Right ventricle myocardium superior (tissue), 1 donor: ENCODE data around the gene ACTL10. TPM values are rescaled to one million over a fixed set of nuclear protein-coding genes. Genes with fewer than 3 reads are reported as not detected.
"Not testable (repeated sequence)": the region's sequence is repeated elsewhere in the genome, so short reads cannot be mapped to it uniquely, and the experiment has no call there.

Source experiments
- ATAC-seq: fragments of 200-7000 bp; cut with Tn5 transposase; one replicate; pipeline ENCODE4 v1.9.1; 2020; ENCODE audit warnings: mild to moderate bottlenecking; ENCODE audit not compliant: poor library complexity
- DNase-seq: peaks from one replicate; pipeline ENCODE4 v3.0.0-alpha.2; 2020
- intact Hi-C: fragments of 100-400 bp; cut with DNase I; formaldehyde crosslinking; loops from one replicate; pipeline ENCODE4 v1.11.2; 2022
- long read RNA-seq: library from polyadenylated mRNA; unstranded; transcript quantifications from one replicate; pipeline ENCODE4 v2.0.0, GENCODE V29; 2021
- total RNA-seq: library from RNA; stranded (reverse); fragmentation: NEBNext Ultra II Directional; extraction: Animal tissue kit (Norgen Biotek cat#: 25700); gene quantifications from one replicate; pipeline ENCODE4 v1.2.1, GENCODE V29; 2021
- donor health status: DM: no; HTN: yes; CAD: no; lungs with severe emphysema.

The ACTL10 gene
- 0.22 TPM for total RNA-seq
- long read RNA-seq, result 0 reads

DNA sequence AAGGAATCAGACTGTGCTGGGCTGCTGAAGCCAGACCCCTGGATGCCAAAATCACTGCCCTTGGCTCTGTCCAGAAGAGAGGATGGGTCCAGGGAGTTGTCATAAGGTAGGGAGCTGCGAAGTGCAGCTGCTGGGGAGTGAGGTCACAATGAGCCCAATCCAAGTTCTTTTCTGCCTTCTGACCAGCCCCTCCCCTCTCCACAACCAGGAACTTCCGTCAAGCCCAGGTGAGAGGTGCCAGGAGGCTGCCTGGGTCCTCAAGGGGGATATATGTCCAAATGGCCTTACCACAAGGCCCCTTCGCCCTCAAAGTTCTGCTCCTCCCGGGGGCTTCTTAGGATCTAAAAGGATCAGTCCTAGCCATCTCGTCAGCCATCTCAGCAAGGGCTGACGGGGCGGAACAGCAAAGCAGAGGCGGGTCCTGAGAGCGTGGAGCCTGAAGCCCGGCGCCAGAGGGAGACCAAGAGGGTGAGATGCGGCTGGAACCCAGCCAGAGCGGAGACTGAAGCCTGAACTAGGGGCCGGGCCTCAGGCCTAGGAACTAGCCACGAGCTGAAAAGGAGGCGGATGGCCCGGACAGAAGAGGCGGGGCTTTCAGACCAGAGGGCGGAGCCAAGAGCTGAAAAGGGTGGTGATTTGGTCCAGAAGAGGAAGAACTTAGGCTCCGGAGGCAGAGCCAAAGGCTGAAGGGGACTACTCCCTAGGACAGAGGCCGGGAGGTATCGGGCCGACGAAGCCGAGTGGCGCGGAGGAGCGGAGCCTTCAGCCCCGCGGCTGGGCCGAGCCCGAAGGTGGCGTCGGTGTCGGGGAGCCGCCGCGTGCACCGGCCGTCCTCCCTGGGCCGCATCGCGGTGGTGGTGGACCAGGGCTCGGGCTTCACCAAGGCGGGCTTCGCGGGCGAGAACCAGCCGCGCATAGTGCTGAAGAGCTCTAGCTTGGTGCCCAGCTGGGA is at the start of gene ACTL10:
TSS of gene ACTL10 (plus strand) at position 651 of the 952 bp plus-strand sequence. CDS start 555 bp downstream, outside the sequence.
- DNase-seq (peak; percentile 99), ATAC-seq (peak; percentile 75)
- intact Hi-C loops, result no loop called here

DNA sequence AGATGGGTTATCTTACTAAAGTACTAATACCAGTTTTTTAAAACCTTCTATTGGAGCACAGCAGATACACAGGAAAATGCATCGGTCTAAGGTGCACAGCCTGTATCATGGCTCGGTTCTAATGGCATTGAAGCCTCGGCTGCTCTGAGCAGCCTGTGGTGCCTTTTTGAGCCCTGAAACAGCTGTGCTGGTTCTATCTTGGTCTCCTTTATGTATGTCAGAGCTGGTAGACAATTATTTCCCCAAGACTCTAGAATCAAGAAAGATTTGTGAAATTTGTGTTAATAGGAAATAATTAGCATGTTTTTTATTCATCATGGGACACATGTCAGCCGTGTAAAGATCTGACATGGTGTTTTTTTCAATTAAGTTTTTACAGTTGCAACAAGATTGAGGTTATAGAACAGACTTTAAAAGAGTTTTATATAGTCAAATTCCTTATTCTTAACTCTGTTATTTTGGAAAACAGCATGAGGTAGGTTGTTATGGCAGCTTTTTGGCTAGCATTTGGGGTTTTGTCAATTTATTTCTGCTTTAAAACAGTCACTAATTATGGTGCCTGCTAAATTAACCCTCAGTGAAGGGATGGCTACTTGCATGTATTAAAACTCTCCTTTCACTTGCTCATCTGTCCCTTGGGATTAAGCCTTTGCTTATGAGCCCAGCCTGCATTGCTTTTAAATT is 44.9 kb upstream of the ACTL10 start:
- no peak for ATAC-seq
- no peak for DNase-seq
- intact Hi-C loops, result no loop called here

DNA sequence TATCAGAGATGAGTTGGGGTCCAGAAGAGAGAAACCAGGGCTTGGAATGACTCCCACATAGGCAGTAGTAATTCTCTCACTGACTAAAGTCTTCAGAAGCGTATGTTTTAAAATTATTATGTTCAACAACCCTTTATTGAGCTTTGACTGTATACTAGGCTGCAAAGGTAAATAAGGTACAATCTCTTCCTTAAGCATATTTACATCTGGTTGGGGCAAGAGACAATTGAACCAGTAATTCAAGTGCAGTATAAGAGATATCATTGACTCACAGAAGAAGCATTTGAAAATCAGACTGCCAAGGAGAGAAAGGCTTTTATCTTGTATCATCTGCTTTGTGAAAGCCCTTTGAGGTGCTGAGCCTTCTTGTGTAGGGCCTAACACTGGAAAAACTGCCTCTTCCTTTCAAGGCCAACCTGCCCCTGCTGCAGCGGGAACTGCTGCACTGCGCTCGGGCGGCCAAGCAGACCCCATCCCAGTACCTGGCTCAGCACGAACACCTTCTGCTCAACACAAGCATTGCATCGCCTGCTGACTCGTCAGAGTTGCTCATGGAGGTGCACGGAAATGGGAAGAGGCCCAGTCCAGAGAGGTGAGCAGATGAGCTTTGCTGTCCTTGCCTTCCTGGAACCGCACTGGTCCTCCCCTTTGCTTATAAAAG is 43.9 kb upstream of the ACTL10 start:
- ATAC-seq (no peak), DNase-seq (no peak)
- intact Hi-C loops, result no loop called here

DNA sequence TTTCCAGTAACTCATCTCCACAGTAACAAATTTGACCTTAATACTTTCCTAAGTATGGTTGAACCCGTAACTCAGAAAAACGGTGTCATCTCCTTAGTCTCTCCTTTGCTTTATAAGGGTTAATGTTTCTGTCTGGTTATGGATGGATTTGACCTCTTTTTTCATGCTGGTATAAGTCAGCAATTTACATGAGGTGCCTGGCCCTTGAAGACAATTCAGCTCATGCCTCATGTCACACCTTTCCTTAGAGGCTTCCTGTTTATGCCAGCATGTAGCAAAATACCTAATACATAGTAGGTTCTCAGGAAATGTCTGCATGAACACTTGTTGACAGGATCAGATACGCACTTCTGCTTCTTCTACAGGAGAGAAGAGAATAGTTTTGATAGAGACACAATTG is 42.3 kb upstream of the ACTL10 start:
- no peak for ATAC-seq
- no peak for DNase-seq

DNA sequence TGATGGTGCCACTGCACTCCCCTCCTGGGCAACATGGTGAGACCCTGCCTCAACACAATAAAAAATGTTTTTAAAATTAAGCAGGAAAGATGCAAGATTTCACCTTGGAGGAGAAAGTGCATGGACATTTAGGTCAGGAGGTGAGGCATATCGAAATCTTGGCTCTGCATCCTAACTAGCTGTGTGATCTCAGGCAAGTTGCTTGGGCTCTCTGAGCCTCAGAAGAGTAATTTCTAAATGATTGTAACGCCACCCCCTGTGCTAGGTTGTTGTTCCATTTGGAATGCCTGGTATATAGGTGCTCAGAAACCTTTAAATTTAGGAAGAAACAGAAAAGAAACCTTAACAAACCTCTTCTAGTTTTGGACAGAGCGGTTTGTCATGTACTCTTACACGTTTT is 40.6 kb upstream of the ACTL10 start:
- ATAC-seq (no peak), DNase-seq (no peak)
- intact Hi-C loops, result no loop called here

More for the DNA sequence above, 42.3 kb upstream of the ACTL10 start:
- intact Hi-C loops, result no loop called here

DNA sequence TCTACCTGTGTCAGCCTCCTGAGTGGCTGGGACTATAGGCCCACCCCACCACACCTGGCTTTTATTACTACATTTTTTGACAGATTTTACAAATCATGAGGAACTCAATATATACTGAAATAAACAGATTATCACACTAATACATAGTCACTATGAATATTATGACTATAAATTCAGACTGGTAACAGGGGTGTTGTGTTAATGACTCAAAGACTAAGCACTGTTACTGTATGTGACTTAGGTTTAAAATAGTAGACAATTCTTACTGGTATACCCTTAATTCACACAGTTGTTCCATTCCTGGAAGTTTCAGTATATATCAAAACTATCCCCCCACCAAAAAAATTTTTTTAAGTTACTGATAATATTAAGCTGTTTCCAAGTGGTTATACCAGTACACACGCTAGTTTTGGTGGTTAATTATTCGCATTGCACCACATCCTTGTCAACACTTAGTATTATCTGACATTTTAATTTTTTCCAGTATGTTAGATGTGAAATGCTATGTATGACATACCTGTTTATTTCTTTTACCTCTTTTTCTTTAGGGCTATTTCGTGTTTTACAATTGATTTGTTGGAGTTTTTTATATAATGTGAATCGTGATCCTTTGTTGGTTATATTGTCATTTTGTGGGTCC is 39.0 kb upstream of the ACTL10 start:
- intact Hi-C loops, result no loop called here
- ATAC-seq (no peak), DNase-seq (no peak)

DNA sequence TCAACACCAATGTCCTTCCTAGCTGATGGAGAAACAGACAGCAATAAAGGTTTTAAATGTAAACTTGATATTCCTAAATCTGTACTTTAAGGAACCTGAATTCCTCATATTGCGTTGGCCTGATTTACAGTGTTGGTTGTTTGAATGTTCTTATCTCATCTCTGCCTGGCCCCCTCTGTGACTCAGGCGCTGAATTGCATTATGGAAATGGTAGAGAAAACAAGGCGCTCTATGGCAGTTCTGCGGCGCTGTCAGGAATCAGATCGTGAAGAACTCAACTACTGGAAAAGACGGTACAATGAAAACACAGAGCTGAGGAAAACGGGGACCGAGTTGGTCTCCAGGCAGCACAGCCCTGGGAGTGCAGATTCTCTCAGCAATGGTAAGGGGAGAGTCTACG is 37.2 kb upstream of the ACTL10 start:
- ATAC-seq (no peak), DNase-seq (no peak)
- intact Hi-C loops, result no loop called here

DNA sequence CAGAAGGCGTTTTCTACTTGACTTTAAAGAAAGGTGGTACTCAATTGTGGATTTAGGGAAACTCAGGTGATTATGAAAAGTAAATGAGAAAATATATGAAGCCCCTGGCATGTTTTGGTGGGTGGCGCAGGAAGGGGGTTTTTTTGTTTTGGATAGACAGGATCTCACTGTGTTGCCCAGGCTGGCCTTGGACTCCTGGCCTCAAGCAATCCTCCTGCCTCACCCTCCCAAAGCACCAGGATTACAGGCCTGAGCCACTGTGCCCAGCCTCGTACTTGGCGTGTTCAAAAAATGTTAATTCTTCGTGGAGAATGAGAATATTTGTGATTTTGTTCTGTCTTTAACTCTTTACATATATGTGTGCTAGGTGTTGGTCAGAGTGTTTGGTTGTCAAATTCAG is 36.8 kb upstream of the ACTL10 start:
- DNase-seq, result no peak
- intact Hi-C loops, result no loop called here
- no peak for ATAC-seq

DNA sequence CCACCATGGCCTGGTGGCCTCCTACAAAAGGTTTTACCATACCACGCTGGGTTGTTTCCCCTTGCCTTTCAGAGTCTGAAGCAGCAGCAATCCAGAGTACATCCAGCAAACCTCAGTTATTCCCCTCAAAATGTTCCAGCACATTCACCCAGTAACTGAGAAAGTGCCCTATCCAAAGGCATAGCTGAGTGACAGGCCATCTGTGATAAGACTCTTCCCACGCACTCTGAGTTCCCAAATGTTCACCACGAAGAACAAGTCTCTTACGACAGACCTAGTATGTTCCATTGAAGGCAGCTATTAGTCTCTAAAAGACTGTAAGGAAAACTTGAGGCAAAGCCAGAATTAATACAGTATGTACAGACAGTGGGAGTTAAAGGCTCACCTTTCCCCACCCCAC is 36.2 kb upstream of the ACTL10 start:
- intact Hi-C loops, result no loop called here
- ATAC-seq (no peak), DNase-seq (no peak)

DNA sequence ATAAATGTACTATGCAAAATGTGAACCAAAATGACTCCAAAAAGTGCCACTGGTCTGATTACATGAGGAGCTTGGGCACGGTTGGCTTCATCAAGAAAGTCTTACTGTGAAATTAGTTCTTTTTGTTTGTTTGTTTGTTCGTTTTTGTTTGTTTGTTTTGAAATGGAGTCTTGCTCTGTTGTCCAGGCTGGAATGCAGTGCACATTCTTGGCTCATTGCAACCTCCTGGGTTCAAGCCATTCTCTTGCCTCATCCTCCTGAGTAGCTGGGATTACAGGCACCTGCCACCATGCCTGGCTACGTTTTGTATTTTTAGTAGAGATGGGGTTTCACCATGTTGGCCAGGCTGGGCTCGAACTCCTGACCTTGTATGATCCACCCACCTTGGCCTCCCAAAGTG is 34.8 kb upstream of the ACTL10 start:
- intact Hi-C loops, ATAC-seq, DNase-seq: not testable (repeated sequence)

DNA sequence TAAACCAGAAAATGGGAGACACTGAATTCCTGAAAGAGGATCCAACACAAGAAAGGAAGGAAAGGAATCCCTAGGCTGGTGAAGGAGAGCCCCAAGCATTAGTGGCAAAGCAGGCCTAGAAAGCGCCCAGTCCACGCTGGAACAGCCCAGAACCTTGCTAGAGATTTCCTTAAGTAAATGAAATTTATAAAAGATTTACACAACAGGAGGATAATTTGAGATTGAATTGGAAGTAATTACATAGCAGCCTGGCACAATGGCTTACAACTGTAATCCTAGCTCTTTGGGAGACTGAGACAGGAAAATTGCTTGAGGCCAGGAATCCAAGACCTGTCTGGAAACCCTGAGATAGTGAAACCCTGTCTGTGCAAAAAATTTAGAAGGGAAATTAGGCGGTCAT is 31.4 kb upstream of the ACTL10 start:
- DNase-seq, result no peak
- intact Hi-C loops, result no loop called here
- ATAC-seq, result no peak

DNA sequence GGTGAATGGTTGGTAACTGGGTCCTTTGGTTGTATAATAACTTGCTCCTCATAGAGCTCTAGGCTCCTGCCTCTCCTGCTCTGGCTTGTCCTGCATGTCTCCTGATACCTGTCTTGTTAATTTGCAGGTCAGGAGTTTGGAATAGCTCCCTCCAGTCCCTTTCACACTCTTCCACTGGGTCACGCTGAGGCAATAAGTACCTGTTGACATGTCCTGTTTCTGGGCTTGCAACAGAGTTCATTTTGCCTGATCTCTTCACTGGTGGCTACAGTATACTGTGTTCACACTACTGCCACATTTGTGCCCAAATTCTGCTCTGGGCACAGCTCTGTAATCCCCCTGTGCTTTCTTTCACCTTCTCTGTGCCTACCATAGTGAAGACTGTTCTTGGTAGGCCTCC is 30.0 kb upstream of the ACTL10 start:
- ATAC-seq (no peak), DNase-seq (no peak)
- intact Hi-C loops, result no loop called here

DNA sequence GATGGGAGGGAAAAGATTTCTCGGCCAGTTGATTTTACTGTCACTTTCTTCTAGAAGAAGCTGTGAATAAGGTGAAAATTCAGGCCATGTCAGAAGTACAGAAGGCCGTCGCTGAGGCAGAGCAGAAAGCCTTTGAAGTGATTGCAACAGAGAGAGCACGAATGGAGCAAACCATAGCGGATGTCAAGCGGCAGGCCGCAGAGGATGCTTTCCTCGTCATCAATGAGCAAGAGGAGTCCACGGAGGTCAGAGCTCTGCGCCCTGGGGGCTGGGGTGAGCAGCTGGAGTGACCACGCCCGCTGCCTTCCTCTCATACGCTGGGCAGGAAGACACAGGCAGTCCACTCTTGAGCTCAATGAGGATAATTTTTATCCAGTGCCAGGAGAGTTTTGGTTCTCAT is 26.5 kb upstream of the ACTL10 start:
- DNase-seq, result no peak
- no peak for ATAC-seq
- intact Hi-C loops, result no loop called here

DNA sequence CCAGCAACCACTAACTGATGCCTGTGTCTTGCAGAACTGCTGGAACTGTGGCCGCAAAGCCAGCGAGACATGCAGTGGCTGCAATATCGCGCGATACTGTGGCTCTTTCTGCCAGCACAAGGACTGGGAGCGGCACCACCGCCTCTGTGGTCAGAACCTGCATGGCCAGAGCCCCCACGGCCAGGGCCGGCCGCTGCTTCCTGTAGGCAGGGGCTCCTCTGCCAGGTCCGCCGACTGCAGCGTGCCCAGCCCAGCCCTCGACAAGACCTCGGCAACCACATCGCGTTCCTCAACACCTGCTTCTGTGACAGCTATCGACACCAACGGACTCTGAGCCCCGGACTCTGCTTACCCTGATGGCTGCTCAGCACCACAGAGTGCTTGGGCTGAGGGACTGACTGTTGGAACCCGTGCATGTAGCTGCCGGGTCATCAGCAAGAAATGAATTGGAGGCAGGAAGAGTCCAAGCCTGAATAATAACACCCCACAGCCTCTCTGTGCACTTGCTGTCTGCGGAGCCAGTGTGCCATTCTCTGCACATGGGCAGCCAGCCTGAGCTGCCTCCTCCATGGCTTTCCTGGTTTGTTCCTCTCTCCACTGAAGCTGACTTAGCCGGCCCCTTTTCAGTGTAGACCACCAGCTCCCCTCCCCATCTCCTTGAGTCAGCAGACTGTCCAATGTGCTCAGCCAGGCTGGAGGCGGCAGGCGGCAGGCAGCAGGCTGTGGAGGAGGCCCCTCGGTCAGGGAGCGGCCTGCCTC is 22.3 kb upstream of the ACTL10 start:
- no peak for ATAC-seq
- intact Hi-C loops, result no loop called here
- DNase-seq, result no peak

DNA sequence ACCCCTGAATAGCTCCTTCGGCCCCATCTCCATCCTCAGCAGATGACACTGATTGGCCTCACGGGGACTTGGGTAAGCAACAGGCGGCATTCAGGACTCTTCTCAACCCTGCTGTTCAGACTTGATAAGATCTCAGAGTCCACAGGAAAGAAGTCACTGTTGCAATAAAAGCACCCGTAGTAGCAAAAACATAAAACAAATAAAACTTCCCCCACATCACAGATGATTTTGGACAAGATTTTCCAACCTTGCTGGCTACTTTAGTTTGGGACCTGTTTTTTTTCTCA is 21.7 kb upstream of the ACTL10 start:
- no peak for DNase-seq
- no peak for ATAC-seq
- intact Hi-C loops, result no loop called here

DNA sequence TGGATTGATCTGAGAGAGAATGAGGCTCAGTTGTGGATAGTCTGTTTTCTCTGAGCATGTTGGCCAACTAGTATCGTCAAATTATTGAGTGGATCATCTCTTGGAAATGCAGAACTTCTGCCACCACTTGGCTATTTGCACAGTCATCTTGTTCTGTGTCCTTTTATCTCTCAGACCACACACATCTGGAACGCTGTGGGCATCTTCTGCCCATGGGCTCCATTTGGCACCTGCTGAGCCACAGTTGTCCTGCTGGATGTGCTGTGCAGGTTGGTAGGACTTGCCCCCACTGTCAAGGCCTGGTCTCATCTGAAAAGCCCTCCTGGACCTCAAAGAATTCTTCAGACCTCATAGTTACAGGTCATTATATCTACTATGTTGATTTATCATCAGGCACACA is 21.3 kb upstream of the ACTL10 start:
- intact Hi-C loops, result no loop called here
- DNase-seq, result no peak
- no peak for ATAC-seq

DNA sequence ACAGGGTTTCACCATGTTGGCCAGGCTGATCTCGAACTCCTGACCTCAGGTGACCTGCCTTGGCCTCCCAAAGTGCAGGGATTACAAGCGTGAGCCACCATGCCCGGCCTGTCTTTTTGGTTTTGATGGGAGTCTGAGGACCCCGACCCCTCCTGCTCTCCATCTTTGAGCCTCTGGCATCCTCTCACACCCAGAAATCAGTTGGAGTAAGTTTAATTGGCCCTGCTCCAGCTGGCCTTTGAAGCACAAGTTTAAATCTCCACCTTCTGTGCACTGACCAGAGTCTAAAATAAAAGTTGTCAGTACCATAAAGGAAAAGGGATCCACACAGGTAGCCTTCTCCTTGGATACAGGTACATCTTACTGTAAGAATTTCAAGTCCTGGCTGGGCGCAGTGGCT is 20.6 kb upstream of the ACTL10 start:
- DNase-seq (no peak), ATAC-seq (no peak)
- intact Hi-C loops, result no loop called here

DNA sequence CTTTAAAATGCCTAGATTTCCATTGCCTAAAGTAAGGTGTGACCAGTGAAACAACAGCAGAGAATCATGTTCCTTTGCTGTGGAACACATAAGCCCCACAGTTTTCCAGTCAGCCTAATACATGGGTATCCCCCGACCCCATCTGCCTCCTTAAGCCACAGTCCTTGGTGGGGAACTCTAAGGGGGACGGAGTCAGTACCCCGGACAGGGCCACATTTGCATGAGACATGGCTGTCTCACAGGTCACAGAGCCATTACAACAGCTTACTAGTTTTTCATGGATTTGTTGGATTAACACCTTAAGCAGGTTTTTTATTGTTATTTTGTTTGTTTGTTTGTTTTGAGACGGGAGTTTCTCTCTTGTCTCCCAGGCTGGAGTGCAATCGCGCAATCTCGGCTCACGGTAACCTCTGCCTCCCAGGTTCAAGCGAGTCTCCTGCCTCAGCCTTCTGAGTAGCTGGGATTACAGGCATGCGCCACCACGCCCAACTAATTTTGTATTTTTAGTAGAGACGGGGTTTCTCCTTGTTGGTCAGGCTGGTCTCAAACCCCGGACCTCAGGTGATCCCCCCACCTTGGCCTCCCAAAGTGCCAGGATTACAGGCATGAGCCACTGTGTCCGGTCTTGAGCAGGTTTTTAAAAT is 19.7 kb upstream of the ACTL10 start:
- ATAC-seq, intact Hi-C loops, DNase-seq: not testable (repeated sequence)
